ENCODE data around the gene RASIP1.

Gene RASIP1

GRCh38 chr19:48746110-48746509 is 5.7 kb upstream of the RASIP1 start:
- H3K4me3 ChIP-seq (ENCODE audit: low read depth, low read length), result no peak overlapping the region
- ChIA-PET CTCF (interaction anchor here (1.5 kb wide), 1 partner anchor 13 kb away, joined by 3 read pairs; no protein-coding TSS in a partner anchor), POLR2A (interaction anchor here (1.4 to 2.5 kb wide), 3 partner anchors 7 to 25 kb away, joined by 6 to 18 read pairs (median 8); no protein-coding TSS in a partner anchor)

DNA sequence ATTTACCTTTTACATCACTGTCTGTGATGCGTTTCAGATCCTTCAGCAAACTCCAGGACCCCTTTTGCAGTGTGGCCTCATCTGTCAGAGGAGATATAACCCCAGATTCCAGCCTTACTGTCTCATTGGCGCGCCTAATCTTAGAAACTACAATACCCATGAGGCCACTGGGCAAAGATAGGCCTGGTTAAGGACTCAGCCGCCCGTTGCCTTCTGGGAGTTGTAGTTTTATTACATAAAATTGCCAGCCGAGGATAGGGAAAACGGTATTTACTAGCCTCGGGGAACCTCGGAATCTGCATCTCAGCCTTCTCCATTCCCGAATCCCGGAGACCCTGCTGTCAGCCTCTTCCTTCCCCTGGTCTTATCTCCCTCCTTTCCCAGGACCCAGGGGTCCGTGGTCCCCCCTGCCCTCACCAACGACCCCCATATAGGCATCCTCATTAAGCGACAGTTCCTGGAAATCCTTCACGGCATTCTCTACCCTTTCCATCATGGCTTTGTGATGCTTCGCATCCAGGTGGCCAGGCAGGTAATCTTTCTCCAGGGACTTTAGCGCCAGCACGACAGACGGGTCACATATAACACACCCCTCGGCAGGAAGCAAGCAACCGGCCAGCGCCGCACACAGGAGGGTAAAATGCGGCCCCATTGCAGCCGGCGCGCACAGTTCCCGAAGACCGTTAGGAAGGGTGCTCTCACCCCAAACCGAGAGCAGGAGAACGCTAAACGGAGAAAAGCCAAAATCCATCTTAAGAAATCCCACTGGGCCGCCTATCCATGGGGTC is 5.0 kb upstream of the RASIP1 start:
- Histone ChIP-seq H3K4me1 (ENCODE audit: control insufficient read depth, insufficient read depth, low read length) (no peaks in the 10 kb centered on the region), H3K4me3 (ENCODE audit: low read depth, low read length) (no peak overlapping the region), H3K36me3 (ENCODE audit: control insufficient read depth in 2 of 2, insufficient read depth in 1 of 2, low read length in 2 of 2) (no peaks in the 10 kb centered on the region), H3K9me3 (ENCODE audit: control insufficient read depth, insufficient read depth, low read depth, low read length) (no peaks in the 10 kb centered on the region), H3K27ac (ENCODE audit: extremely low read depth, low read depth, low read length) (no peak overlapping the region)
- ChIA-PET POLR2A (interaction anchor here (1.1 kb wide), 2 partner anchors 25 to 31 kb away, joined by 3 to 4 read pairs; no protein-coding TSS in a partner anchor), CTCF (no interaction called here)
- TF ChIP-seq ZNF768 (tag by site-specific recombination; IDR thresholded peaks at IDR 0.05) (no peak), ZNF140 (tag by site-specific recombination; IDR thresholded peaks at IDR 0.05) (no peak), ZNF354C (tag by site-specific recombination; IDR thresholded peaks at IDR 0.05; ENCODE audit: borderline replicate concordance, low read depth) (no peak), ZBTB1 (tag by site-specific recombination; IDR thresholded peaks at IDR 0.05) (no peak), ZNF311 (tag by site-specific recombination; IDR thresholded peaks at IDR 0.05; ENCODE audit: borderline replicate concordance) (no peak), REST (tag by site-specific recombination; IDR thresholded peaks at IDR 0.05) (no peak), ZNF2 (tag by site-specific recombination; IDR thresholded peaks at IDR 0.05) (no peak), REPIN1 (tag by site-specific recombination; IDR thresholded peaks at IDR 0.05; ENCODE audit: low read depth) (no peak), EGR2 (tag by site-specific recombination; IDR thresholded peaks at IDR 0.05; ENCODE audit: low read depth) (no peak)
- TF ChIP-seq, protein P1, sequence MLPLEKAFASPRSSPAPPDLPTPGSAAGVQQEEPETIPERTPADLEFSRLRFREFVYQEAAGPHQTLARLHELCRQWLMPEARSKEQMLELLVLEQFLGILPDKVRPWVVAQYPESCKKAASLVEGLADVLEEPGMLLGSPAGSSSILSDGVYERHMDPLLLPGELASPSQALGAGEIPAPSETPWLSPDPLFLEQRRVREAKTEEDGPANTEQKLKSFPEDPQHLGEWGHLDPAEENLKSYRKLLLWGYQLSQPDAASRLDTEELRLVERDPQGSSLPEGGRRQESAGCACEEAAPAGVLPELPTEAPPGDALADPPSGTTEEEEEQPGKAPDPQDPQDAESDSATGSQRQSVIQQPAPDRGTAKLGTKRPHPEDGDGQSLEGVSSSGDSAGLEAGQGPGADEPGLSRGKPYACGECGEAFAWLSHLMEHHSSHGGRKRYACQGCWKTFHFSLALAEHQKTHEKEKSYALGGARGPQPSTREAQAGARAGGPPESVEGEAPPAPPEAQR (tag by site-specific recombination; IDR thresholded peaks at IDR 0.05), result no peak
- TF ChIP-seq, protein P2, sequence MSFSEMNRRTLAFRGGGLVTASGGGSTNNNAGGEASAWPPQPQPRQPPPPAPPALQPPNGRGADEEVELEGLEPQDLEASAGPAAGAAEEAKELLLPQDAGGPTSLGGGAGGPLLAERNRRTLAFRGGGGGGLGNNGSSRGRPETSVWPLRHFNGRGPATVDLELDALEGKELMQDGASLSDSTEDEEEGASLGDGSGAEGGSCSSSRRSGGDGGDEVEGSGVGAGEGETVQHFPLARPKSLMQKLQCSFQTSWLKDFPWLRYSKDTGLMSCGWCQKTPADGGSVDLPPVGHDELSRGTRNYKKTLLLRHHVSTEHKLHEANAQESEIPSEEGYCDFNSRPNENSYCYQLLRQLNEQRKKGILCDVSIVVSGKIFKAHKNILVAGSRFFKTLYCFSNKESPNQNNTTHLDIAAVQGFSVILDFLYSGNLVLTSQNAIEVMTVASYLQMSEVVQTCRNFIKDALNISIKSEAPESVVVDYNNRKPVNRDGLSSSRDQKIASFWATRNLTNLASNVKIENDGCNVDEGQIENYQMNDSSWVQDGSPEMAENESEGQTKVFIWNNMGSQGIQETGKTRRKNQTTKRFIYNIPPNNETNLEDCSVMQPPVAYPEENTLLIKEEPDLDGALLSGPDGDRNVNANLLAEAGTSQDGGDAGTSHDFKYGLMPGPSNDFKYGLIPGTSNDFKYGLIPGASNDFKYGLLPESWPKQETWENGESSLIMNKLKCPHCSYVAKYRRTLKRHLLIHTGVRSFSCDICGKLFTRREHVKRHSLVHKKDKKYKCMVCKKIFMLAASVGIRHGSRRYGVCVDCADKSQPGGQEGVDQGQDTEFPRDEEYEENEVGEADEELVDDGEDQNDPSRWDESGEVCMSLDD (tag by site-specific recombination; IDR thresholded peaks at IDR 0.05), result no peak
- TF ChIP-seq, protein P3, sequence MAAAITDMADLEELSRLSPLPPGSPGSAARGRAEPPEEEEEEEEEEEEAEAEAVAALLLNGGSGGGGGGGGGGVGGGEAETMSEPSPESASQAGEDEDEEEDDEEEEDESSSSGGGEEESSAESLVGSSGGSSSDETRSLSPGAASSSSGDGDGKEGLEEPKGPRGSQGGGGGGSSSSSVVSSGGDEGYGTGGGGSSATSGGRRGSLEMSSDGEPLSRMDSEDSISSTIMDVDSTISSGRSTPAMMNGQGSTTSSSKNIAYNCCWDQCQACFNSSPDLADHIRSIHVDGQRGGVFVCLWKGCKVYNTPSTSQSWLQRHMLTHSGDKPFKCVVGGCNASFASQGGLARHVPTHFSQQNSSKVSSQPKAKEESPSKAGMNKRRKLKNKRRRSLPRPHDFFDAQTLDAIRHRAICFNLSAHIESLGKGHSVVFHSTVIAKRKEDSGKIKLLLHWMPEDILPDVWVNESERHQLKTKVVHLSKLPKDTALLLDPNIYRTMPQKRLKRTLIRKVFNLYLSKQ (tag by site-specific recombination; IDR thresholded peaks at IDR 0.05; ENCODE audit: borderline replicate concordance), result no peak

More at GRCh38 chr19:48746110-48746509, 5.7 kb upstream of the RASIP1 start:
- no peak for TF ChIP-seq PATZ1 (tag by site-specific recombination; IDR thresholded peaks at IDR 0.05)
- TF ChIP-seq ZNF785 (tag by site-specific recombination; IDR thresholded peaks at IDR 0.05), result no peak
- no peak for TF ChIP-seq ZNF692 (tag by site-specific recombination; IDR thresholded peaks at IDR 0.05)
- peak; percentile 67 for TF ChIP-seq SCRT1 (tag by site-specific recombination; IDR thresholded peaks at IDR 0.05; ENCODE audit: borderline replicate concordance)
- no peak for TF ChIP-seq ZNF768 (tag by site-specific recombination; IDR thresholded peaks at IDR 0.05)
- peak; percentile 70 for TF ChIP-seq SCRT2 (tag by site-specific recombination; IDR thresholded peaks at IDR 0.05)
- TF ChIP-seq ZNF664 (tag by site-specific recombination; IDR thresholded peaks at IDR 0.05), result no peak
- TF ChIP-seq ZNF24 (tag by site-specific recombination; IDR thresholded peaks at IDR 0.05), result no peak
- no peaks in the 10 kb centered on the region for H3K36me3 ChIP-seq (ENCODE audit: control insufficient read depth in 2 of 2, insufficient read depth in 1 of 2, low read length in 2 of 2)
- no peak overlapping the region for H3K27ac ChIP-seq (ENCODE audit: extremely low read depth, low read depth, low read length)
- no peaks in the 10 kb centered on the region for H3K9me3 ChIP-seq (ENCODE audit: control insufficient read depth, insufficient read depth, low read depth, low read length)
- no peaks in the 10 kb centered on the region for H3K4me1 ChIP-seq (ENCODE audit: control insufficient read depth, insufficient read depth, low read length)
